ENCODE results near the gene NPHP4.

NPHP4 gene

DNA sequence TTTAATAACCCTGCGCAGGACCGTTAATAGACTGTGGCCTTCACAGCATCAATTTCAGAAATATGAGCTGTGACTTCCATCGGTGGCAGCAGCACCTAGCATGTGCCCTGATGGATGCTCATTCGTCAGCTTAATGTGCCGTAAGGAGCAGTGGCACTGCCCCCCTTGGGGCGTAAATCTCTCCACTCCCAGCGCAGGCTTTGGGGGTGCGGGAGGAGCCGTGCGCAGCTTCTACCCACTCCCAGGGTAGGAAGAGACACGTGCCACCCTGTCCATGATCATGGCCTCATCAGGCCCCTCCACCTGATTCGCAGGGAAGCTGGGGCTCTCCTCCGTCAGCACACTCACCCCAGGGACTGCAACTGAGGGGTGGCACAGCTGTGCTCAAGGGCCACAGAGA is 149.5 kb downstream of the NPHP4 start:
- DNase-seq: no peak

DNA sequence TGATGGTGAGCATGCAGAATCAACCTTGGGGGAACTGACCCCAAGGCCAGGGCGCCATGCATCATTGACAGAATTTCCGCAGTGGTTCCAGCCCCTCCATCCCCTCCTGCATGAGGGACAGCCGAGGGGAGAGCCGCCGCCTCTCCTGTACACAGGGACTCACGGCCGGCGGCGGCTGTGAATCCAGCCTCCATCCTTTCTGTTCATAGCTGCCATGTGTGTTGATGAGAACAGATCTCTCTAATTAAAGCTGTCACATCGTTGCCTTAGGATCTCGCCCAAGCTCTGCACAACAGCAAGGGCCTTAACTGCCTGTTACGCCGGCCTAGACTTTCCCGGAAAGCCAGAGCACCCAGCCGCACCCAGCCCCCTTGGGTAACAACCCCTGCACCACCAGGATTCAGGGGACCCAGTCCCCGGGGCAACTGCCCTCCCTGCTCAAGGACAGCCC is 151.6 kb downstream of the NPHP4 start:
- no peak for DNase-seq

DNA sequence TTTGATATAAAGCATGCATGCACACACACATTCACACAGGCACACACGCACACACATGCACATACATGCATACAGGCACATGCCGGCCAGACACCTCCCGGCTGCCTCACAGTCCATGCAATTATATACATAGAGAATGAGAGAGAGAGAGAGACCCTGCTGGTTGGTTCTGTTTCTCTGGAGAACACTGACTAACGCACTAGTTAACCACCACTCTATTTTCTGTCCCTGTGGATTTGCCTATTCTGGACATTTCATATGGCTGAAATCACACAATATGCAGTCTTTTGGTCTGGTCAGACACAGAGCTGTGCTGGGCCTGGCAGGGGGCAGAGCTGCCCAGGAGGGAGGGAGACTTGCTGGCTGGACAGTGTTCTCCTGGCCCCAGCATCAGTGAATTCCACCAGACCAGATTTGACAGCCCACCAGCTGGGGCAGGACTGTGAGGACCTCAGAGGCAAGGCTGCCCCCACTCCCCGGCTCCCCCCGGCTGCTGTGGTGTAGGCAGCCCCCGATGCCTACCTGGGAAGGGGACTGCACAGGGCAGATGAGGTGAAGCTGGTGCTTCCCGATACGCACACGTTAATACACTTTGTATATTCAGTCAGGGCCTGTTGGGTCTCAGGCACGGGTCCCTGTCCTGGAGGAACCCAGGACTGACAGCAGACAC is 152.2 kb downstream of the NPHP4 start:
- DNase-seq: no peak

DNA sequence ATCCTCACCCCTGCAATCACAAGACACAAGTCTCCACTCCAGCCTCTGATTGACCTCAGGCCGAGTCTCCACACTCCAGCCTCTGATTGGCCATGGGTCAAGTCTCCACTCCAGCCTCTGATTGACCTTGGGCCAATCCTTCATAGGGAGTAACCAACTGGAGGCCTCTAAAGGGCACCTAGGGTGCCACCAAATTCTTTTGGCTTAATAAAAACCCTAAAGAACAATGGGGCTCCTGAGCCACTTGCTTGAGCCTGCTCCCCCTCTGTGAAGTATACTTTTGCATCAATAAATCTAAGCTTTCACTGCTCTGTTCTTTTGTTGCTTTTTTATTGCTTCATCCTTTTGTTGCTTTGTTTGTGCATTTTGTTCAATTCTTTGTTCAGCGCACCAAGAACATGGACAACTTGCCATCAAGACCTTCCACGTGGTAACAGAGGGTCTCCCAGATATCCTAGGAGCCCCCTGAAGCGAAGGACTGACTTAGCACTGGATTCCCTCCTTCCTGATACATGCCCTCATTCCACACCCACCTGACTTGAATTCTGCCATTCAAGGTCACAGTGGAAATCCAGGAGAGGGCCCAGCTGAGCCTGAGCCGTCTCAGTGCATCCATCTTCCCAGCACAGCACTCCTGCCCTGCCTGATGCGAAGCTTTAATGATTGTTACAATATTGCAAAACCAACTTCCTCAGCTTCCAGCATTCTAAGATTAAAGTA is 152.9 kb downstream of the NPHP4 start:
- DNase-seq: no peak

DNA sequence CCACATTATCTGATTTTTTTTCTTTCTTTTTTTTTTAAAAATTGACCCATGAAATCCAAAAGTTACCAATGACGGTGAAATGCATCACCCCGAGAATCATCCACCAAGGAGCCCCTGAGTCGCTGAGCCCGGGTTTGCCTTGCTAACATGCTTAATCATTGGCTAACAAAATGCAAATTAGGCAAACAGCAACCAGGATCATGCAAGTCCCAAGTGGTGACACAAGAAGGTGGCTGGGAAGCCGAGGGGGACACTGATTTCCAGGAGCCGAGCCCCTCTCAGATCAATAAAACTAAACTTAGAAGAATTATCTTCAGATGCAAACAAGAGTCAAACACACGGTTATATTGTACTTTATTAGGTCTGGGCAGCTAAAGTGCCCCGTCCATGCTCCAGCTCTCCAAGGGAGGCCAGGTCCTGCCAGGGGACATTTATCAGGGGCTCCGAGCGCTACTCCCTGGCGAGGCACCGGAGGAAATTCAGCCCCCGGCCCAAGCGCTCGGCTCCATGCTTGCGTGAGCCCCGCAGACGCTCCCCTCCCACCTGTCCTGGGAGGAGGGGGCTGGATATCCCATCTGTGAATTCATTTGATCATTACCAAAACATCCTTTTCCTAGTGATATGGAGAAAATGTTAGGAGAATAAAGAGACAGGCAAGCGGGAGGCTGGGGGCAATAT is 154.1 kb downstream of the NPHP4 start:
- DNase-seq: no peak

DNA sequence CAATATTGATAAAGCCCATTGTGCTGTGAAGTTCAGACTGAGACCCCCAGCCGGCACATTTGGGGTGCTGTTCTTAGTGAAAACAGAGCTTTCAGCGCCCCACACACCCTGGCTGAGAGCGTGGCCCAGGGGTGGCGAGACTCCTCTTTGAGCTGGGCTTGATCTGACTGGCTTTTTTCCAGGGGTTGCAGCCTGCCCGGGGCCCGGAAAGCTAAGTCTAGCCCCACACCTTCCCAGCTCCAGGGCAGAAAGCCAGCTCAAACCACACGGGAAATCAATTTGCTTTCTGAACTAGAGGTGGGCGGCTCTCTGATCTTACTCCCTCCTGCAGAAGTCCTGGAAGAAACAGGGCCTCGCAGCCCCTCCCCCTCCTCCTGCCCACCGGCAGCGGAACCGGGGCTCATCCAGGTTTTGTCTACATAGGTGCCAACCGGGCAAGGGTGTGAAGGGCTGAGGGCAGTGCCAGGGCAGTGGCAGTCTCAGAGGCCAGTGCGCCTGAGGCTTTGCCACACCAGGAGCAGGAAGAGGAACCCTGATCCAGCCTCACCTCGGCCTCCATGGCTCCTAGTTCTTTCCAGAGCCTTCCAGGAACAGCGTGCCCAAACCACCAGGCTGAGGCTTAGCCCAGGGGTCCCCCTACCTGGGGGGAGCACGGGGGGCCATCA is 155.3 kb downstream of the NPHP4 start:
- DNase-seq: no peak

DNA sequence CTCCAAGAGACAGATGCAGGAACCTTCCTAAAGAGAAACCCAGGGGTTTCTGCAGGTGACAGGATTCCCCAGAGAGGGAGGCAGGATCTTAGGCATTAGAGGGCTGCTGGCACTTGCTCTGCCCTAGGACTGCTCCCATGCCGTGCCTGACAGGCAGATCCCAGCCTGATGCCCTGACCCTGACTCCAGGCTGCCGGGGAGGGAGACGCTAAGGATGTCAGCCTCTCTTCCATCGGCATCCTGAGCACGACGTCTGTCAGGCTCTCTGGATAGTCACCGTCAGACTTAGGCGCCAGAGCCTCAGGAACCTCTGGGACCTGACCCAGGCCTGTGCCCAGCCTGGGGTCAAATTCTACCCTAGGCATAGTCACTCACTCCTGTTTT is 157.1 kb downstream of the NPHP4 start:
- no peak for DNase-seq

DNA sequence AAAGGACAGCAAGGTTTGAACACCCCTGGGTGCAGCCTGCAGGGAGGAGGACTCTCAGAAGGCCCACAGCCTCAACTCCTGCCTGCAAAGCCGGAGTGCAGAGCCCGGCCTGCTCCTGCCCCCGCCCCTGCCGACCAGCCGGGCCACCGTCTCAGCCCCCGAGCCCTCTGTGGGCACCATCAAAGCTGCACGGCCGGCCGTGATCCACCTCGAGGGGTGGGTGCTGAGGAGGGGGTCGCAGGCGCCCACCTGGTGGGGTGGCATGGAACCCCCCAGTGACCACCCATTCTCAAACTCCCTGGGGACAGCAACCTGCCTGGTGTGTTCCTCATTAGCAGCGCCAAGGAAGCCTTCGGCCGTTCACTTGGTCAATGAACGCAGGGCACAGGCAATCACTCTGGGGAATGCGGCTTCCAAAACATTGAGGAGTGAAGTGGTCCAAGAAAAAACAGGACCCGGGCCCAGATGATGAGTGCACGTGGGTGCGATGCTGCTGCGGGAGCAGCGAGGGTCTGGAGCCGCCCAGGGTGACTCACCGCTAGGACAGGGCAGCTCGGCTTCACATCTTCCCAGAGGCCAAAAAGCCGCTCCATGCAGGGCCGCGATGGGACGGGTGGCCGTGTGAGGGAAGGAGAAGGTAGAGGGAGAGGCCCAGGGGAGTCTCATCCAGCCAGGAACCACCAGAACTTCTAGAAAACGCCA is 157.6 kb downstream of the NPHP4 start:
- no peak for DNase-seq

DNA sequence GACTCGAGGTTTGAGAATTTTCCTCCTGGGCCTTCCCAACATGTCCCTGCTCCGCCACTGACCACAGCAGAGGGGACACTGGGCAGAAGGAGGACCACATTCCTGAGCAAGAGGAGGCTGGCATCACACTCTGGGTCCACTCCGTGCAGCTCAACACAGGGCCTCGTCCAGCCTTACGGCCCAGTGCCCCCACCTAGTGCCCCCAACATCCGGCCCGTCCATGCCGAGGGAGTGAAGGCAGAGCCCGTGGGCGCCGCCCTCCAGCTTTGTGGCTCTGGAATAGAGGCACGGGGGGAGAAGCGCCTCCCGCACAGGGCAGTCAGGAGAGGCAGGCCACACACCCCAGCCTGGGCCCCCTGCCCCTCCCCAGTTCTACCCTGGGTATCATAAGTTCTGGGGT is 158.3 kb downstream of the NPHP4 start:
- DNase-seq: no peak

DNA sequence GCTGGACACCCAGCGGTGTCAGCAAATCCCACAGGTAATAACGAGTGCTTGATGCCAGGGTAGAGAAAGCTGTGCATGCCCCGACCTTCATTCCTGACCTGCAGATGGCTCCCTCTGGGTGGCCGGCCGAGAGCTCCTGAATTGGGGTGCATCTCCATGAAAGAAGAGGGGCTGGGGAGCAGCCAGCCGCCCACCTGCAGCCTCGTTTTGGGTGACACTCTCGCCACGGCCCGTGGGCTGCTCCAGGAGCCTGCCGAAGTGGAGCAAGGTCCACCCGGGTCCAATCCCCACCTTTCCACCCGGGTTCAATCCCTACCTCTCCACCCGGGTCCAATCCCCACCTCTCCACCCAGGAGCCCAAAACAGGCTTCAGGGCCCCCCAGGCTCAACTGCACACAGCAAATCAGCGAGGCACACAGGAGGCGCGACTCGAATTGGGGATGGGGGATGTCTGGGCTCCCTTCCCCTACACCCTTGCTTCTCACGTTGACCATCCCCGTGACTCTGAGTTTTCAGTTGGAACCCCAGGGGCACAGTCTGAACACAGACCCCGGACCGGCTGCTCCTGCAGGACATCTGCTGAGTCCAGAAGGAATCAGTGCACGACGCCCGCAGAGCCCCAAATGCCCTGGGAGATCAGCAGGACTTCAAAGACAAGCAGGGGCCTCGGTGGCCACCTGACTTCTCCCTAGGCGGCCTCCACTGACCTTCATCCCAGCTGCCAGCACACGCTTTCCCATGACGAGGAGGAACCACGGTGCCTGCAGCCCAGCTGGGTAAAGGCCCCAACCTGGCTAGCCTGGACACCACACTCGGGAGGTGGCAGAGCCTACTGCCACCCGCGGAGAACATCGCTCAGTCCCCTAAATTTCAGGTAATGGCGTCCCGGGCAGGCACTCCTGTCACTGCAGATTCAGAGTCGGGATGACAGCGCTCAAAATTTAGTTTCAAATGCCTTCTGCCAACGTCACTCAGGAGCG is 159.0 kb downstream of the NPHP4 start:
- no peak for DNase-seq

DNA sequence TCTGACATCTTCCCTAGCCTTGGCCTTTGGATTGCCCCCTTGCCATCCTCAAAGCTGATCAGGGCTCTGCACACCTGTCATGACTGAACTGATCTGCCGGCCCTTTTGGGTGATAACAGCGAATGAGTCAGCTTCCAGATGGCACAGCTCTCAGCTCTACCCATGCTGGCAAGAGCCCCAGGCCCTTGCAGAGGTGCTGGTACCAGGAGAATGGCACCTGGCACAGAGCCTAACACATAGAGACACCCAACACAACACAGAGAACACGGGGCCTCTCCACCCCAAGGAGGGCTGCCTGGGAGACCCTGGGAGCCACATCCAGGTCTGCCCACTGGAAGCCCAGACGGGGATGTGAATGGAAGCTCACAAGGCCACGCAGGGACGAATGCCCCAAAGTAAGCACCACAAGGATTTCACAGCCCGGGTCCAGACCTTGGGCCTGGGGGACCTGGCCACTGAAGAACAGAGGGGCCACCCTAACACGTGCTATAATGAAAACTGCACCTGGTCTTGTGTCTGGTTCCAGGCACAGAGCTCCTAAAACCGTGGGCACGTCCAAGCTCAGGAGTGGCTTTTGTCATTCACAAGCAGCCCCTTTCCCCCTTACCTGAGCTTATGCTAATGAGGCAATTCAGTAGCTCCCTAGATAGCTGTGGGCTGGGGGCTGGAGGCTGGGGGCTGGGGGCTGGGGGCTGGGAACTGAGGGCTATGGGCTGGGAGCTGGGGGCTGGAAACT is 160.5 kb downstream of the NPHP4 start:
- DNase-seq: no peak

DNA sequence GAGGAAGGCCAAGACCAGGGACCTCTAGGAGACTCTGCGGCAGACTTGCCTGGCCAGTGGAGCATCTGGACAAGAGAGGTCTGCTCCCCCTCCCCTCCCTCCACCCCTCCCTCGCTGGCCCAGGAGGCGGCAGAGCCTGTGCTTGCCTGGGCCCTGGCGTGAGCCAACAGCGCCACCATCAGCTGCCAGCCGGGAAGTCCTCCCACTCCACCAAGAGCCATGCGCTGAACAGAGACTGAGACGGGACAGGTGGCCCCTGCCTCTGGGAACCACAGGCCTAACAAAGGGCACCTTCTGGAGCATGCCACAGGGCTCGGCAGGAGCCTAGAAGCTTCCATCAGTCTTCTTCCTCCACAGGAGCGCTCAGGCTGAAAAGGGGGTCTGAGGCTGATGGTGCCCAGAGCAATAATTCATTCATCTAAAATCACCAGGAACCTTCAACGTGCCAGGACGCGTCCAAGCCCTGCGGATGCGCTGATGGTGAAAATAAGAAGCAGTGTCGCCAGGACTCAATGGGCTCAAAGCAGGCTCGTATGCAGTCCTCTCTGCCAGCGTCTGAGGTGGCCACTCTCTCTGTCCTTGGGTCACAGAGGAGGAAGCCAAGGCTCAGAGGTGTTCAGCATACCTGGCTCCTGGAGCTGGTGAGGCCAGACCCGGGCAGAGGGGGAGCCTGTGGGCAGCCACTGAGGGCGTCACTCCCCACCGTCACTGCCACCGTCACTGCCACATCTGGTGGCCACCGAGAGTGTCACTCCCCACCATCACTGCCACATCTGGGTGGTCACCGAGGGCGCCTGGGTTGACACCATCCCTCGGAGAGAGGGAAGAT is 161.2 kb downstream of the NPHP4 start:
- no peak for DNase-seq

DNA sequence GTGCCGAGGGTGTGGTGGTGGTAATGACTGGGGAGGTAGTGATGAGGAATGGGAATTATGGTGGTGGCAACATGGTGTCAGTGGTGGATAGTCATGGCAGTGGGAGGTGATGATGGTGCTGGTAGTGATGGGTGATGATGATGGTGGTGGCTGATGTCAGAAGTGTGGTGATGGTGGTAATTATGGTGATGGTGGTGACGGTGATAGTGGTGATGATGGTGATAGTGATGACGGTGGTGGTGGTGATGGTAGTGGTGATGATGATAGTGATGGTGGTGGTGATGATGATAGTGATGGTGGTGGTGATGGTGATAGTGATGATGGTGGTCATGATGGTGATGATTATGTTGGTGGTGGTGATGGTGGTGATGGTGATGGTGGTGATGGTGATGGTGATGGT is 162.8 kb downstream of the NPHP4 start:
- DNase-seq: no peak

DNA sequence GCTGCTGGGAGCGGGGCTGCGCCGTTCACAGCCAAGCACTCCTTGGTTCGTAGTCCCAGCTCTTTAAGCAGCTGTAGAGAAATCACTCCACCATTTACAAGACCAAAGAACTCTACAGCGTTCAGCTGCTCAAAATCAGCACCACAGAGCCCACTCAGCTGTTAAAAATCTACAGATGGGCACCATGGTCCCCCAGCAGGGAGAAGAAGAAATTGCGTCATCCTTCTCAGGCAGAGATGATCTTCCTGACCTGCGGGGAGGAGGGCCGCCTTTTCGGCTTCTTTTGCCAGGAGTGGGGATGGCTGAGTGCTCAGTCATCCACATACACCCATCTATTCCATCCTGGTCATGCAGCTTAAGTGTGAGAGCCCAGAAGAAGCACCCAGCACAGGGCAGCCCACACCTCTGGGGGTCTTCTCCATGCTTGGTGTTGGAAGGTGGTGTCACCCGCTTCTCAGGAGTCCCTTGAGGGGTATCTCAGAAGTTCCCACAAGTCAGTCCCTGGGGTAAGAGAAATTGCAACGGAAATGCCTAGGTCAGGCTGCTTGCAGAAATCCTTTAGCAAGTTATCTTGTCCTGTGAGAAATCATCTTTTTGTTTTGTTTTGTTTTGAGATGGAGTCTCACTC is 163.8 kb downstream of the NPHP4 start:
- DNase-seq: no peak

DNA sequence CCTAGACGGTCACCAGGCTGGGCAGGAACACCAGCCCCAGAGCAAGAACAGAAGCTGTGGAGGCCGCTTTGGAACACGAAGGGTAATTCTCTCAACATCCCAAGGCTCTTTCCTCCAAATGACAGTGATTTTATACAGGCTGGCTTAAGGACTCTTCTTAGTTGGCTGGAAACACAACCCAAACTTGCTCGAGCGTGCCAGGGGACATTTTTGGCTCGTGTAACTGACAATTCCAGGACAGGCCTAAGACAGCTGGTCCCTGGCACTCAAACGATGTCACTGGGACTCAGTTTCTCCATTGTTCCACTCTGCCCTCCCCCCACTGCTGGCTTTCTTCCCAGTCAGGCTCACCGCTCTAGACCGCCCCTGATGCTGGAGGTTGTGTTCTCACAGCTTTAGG is 164.7 kb downstream of the NPHP4 start:
- DNase-seq: no peak

DNA sequence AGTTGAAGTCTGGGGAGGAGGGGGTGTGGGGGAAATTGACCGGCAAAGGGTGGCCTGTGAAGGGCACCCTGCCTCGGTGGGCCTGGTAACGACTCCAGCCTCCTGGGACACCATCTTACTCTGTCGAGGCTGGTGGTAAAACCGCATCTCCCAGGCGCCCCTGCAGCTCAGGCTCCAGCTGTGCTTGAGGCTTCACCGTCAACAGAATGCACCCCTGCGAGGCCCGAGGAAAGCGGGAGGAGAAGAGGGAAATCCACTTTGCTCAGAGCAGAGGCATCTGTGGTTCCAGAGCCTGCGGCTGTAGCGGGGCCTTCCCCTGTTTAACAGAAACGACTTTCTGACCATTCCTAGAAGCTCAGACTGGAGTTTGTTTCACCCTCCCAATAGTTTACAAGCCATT is 165.6 kb downstream of the NPHP4 start:
- DNase-seq: no peak

DNA sequence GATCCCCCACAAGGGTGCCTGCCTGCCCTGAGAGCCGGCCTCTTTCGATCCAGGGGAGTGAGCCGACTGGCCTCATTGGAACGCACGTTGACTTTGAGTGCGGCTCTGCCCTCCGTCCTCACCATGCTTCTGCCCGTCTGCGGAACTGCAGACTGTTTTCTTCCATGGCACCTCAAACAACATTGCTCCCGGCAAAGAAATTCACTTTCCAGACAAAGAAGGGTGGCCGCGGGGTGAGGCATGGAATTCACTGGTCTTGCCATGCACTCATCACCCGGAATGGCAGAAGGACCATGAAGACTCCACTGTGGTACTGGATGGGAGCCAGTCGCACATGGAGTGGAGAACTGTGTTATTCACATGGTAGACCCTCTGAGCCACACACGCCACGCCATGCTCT is 169.5 kb downstream of the NPHP4 start:
- DNase-seq: no peak

DNA sequence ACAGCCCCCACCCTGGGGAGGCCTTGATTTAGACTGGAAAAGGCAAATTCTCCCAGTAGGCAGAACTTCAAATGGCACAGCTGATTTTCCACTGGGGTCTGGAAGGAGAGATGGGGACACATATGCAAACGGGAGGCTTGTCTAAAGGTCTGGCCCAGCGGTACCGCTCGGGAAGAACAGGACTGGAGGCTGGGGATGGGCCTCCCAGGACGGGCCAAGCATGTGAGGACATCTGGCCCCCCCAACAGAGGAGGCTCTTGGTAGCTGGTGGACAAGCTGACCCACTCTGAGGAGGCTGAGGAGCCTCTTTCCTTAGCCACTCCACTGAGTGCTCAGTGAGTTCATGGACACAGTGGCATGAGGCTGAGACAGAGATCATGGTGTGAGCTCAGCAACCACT is 170.0 kb downstream of the NPHP4 start:
- no peak for DNase-seq

DNA sequence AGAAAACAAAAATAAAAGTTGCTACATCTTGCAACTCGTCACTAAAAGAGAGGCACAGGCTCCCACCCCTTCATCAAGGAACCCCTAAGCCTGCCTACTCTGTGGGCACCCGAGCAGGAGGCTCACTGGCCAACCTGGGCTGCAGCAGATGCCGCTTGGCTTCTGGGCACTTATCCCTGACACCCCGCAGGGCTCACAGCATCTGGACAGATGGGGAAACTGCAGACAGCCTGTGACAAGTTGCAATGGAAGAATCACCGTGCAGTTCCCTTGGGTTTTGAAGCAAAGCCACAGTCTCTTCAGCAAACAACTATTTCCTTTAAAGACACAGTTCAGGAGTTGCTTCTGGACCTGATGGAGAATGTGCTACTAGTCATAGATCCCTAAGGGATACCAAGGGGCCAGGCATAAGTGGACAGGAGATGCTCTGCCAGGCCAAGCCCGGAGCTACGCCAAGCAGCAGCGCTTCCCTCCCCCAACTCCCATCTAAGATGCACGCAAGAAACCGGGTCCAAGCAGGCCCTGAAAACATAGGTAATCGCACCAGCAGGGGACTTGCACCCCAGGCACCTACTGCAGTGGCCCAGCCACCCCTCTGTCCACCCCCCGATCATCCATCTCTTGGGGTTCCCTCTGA is 170.6 kb downstream of the NPHP4 start:
- DNase-seq: no peak
